Measurements from ENCODE around the gene WBP1.

The WBP1 gene

GRCh38 chr2:74458938-74459363 is 713 bp downstream of the WBP1 start:
- no peak for TF ChIP-seq EGR1 (IDR thresholded peaks at IDR 0.05)
- no peak for TF ChIP-seq ZBTB7A (IDR thresholded peaks at IDR 0.05; ENCODE audit: low read depth)
- TF ChIP-seq NFIC (IDR thresholded peaks at IDR 0.05): no peak
- no peak for TF ChIP-seq TAF1 (IDR thresholded peaks at IDR 0.05; ENCODE audit: low read depth)
- TF ChIP-seq TCF12 (IDR thresholded peaks at IDR 0.05; ENCODE audit: low read depth): no peak
- no peak for TF ChIP-seq EP300 (IDR thresholded peaks at IDR 0.05; ENCODE audit: borderline replicate concordance)
- no peak for TF ChIP-seq CEBPB (IDR thresholded peaks at IDR 0.05)
- no peak for TF ChIP-seq CREB1 (IDR thresholded peaks at IDR 0.05; ENCODE audit: low read depth)
- TF ChIP-seq FOXM1 (IDR thresholded peaks at IDR 0.05; ENCODE audit: borderline replicate concordance, low read depth): no peak
- TF ChIP-seq USF1 (IDR thresholded peaks at IDR 0.05): no peak
- no peak for TF ChIP-seq TEAD4 (IDR thresholded peaks at IDR 0.05)

- no peak for TF ChIP-seq YY1 (IDR thresholded peaks at IDR 0.05; ENCODE audit: low read depth)
- TF ChIP-seq EP300 (IDR thresholded peaks at IDR 0.05; ENCODE audit: borderline replicate concordance): no peak
- TF ChIP-seq REST (IDR thresholded peaks at IDR 0.05; ENCODE audit: low read depth): no peak
- TF ChIP-seq CEBPB (IDR thresholded peaks at IDR 0.05): no peak
- TF ChIP-seq USF1 (IDR thresholded peaks at IDR 0.05): no peak
- no peak for TF ChIP-seq NFIC (IDR thresholded peaks at IDR 0.05)
- no peak for TF ChIP-seq RAD21 (IDR thresholded peaks at IDR 0.05; ENCODE audit: low read depth)
- no peak for TF ChIP-seq EGR1 (IDR thresholded peaks at IDR 0.05)
- TF ChIP-seq TEAD4 (IDR thresholded peaks at IDR 0.05): no peak
- TF ChIP-seq TAF1 (IDR thresholded peaks at IDR 0.05; ENCODE audit: low read depth): no peak
- no peak for TF ChIP-seq TCF12 (IDR thresholded peaks at IDR 0.05; ENCODE audit: low read depth)
- TF ChIP-seq ZBTB7A (IDR thresholded peaks at IDR 0.05; ENCODE audit: low read depth): no peak
- no peak for TF ChIP-seq MAX (IDR thresholded peaks at IDR 0.05)
- no peak for TF ChIP-seq CREB1 (IDR thresholded peaks at IDR 0.05; ENCODE audit: low read depth)
- TF ChIP-seq FOXM1 (IDR thresholded peaks at IDR 0.05; ENCODE audit: borderline replicate concordance, low read depth): no peak
Observed at GRCh38 chr2:74461187-74462053, 3.2 kb downstream of the WBP1 start.

- TF ChIP-seq TAF1 (IDR thresholded peaks at IDR 0.05; ENCODE audit: low read depth): no peak
- no peak for TF ChIP-seq EGR1 (IDR thresholded peaks at IDR 0.05)
- TF ChIP-seq REST (IDR thresholded peaks at IDR 0.05; ENCODE audit: low read depth): no peak
- no peak for TF ChIP-seq MAX (IDR thresholded peaks at IDR 0.05)
- no peak for TF ChIP-seq NFIC (IDR thresholded peaks at IDR 0.05)
- TF ChIP-seq YY1 (IDR thresholded peaks at IDR 0.05; ENCODE audit: low read depth): no peak
- no peak for TF ChIP-seq CREB1 (IDR thresholded peaks at IDR 0.05; ENCODE audit: low read depth)
- no peak for TF ChIP-seq ZBTB7A (IDR thresholded peaks at IDR 0.05; ENCODE audit: low read depth)
- no peak for TF ChIP-seq TCF12 (IDR thresholded peaks at IDR 0.05; ENCODE audit: low read depth)
Observed at GRCh38 chr2:74462054-74462785, 4.0 kb downstream of the WBP1 start.

GRCh38 chr2:74462786-74463105 is 4.5 kb downstream of the WBP1 start:
- TF ChIP-seq FOXM1 (IDR thresholded peaks at IDR 0.05; ENCODE audit: borderline replicate concordance, low read depth): no peak
- TF ChIP-seq TEAD4 (IDR thresholded peaks at IDR 0.05): no peak
- no peak for TF ChIP-seq YY1 (IDR thresholded peaks at IDR 0.05; ENCODE audit: low read depth)
- TF ChIP-seq CREB1 (IDR thresholded peaks at IDR 0.05; ENCODE audit: low read depth): no peak

- TF ChIP-seq RAD21 (IDR thresholded peaks at IDR 0.05; ENCODE audit: low read depth) (no peak), EGR1 (IDR thresholded peaks at IDR 0.05) (no peak), TEAD4 (IDR thresholded peaks at IDR 0.05) (no peak), EP300 (IDR thresholded peaks at IDR 0.05; ENCODE audit: borderline replicate concordance) (no peak), FOXM1 (IDR thresholded peaks at IDR 0.05; ENCODE audit: borderline replicate concordance, low read depth) (no peak), USF1 (IDR thresholded peaks at IDR 0.05) (no peak), TAF1 (IDR thresholded peaks at IDR 0.05; ENCODE audit: low read depth) (no peak), YY1 (IDR thresholded peaks at IDR 0.05; ENCODE audit: low read depth) (no peak), CREB1 (IDR thresholded peaks at IDR 0.05; ENCODE audit: low read depth) (no peak), MAX (IDR thresholded peaks at IDR 0.05) (no peak), ZBTB7A (IDR thresholded peaks at IDR 0.05; ENCODE audit: low read depth) (no peak), NFIC (IDR thresholded peaks at IDR 0.05) (no peak), CEBPB (IDR thresholded peaks at IDR 0.05) (no peak), REST (IDR thresholded peaks at IDR 0.05; ENCODE audit: low read depth) (no peak), TCF12 (IDR thresholded peaks at IDR 0.05; ENCODE audit: low read depth) (no peak)
Observed at GRCh38 chr2:74464406-74464805, 6.2 kb downstream of the WBP1 start.
